ENCODE measurements around the gene EPS8L2.
"Not testable (repeated sequence)": the region's sequence is repeated elsewhere in the genome, so short reads cannot be mapped to it uniquely, and the experiment has no call there.

The EPS8L2 gene

DNA sequence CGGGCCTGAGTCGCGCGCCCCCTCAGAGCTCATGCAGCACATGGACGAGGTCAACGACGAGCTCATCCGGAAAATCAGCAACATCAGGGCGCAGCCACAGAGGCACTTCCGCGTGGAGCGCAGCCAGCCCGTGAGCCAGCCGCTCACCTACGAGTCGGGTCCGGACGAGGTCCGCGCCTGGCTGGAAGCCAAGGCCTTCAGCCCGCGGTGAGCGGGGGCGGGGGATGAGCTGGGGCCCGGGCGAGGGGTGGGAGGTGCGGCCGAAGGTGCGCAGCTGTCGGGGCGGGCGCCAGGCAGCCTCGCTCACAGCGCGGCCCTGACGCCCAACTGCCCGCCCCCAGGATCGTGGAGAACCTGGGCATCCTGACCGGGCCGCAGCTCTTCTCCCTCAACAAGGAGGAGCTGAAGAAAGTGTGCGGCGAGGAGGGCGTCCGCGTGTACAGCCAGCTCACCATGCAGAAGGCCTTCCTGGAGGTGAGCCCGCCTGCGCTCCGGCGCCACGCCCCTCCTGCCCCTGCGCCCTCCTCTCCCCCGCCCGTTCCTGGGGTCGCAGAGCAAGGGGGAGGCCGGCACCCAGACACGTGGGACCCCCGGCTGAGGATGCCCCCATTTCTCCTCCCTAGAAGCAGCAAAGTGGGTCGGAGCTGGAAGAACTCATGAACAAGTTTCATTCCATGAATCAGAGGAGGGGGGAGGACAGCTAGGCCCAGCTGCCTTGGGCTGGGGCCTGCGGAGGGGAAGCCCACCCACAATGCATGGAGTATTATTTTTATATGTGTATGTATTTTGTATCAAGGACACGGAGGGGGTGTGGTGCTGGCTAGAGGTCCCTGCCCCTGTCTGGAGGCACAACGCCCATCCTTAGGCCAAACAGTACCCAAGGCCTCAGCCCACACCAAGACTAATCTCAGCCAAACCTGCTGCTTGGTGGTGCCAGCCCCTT, 20.5 kb downstream of the EPS8L2 start:
- ATAC-seq (replicated peaks; ENCODE audit: extremely low read depth, poor library complexity, severe bottlenecking) (no peak), DNase-seq (ENCODE audit: low spot score in 2 of 2) (no peak)
- Mint-ChIP-seq H3K27me3 (peaks cover 23% of the 10 kb centered on the region), H3K4me3 (peak overlapping the region; percentile 74), H3K4me1 (peaks cover 10% of the 10 kb centered on the region), H3K9me3 (no peaks in the 10 kb centered on the region), H3K36me3 (ENCODE audit: insufficient read depth) (peaks cover 5% of the 10 kb centered on the region), H3K27ac (ENCODE audit: low read depth) (no peak overlapping the region)

DNA sequence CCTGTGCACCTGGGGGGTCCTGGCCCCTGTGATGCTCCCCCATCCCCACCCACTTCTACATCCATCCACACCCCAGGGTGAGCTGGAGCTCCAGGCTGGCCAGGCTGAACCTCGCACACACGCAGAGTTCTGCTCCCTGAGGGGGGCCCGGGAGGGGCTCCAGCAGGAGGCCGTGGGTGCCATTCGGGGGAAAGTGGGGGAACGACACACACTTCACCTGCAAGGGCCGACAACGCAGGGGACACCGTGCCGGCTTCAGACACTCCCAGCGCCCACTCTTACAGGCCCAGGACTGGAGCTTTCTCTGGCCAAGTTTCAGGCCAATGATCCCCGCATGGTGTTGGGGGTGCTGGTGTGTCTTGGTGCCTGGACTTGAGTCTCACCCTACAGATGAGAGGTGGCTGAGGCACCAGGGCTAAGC, 21.3 kb downstream of the EPS8L2 start:
- Mint-ChIP-seq H3K4me1 (peaks cover 6% of the 10 kb centered on the region), H3K4me3 (peak overlapping the region; percentile 74), H3K9me3 (no peaks in the 10 kb centered on the region), H3K36me3 (ENCODE audit: insufficient read depth) (peaks cover 4% of the 10 kb centered on the region), H3K27ac (ENCODE audit: low read depth) (no peak overlapping the region), H3K27me3 (peaks cover 20% of the 10 kb centered on the region)
- ATAC-seq (replicated peaks; ENCODE audit: extremely low read depth, poor library complexity, severe bottlenecking) (no peak), DNase-seq (ENCODE audit: low spot score in 2 of 2) (no peak)

DNA sequence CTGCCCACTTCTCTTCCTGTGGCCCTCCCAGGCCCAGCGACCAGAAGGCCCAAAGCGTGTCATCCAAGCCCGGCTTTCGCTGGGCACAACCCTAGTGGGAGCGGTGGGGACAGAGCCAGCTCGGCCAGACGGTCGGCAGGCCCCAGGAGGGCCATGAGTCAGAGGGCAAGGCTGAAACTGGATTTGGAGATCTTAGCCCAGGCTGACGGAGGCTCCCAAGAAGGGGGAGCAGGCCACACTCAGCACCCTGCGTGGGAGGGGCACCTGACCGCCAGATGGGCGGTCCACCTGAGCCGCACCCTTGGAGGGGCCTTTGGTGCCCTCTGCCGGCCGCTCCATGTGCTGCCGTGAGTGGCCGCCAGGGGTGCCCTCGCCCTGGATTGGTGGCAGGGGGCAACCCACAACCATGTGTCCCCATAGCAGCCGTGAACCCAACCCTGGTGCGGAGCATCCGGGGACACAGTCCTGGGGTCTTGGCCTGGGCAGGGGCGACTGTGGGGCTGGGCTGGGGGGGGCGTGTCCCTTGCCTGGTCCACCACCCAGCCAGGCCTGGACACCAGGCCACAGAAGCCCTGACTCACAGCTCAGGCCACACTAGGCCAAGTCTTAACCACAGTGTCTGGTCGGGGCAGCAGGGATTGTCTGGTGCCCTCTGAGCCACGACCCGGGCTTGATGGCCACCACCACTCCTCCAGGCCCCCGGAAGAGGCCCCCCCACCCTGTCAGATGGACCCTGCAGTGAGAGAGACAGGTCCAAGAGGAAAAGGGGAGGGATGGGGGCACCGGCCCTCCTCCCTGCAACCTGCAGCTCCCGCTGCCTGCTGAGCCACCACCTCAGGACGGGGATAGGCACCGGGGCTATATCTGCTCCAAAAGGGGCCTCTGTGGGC, 22.1 kb downstream of the EPS8L2 start:
- peak; percentile 80 for ATAC-seq (replicated peaks; ENCODE audit: extremely low read depth, poor library complexity, severe bottlenecking)
- H3K4me3 Mint-ChIP-seq: no peak overlapping the region
- peaks cover 16% of the 10 kb centered on the region for H3K27me3 Mint-ChIP-seq
- DNase-seq (ENCODE audit: low spot score in 2 of 2): peak; percentile 65 to 67
- peaks cover 3% of the 10 kb centered on the region for H3K4me1 Mint-ChIP-seq
- no peaks in the 10 kb centered on the region for H3K9me3 Mint-ChIP-seq
- no peak overlapping the region for H3K27ac Mint-ChIP-seq (ENCODE audit: low read depth)
- peaks cover 3% of the 10 kb centered on the region for H3K36me3 Mint-ChIP-seq (ENCODE audit: insufficient read depth)

GRCh38 chr11:728901-729491, 23.0 kb downstream of the EPS8L2 start:
- Mint-ChIP-seq H3K36me3 (ENCODE audit: insufficient read depth) (peaks cover 2% of the 10 kb centered on the region), H3K27me3 (peaks cover 7% of the 10 kb centered on the region), H3K4me3 (no peak overlapping the region), H3K9me3 (no peaks in the 10 kb centered on the region), H3K4me1 (no peaks in the 10 kb centered on the region), H3K27ac (ENCODE audit: low read depth) (no peak overlapping the region)
- ATAC-seq (replicated peaks; ENCODE audit: extremely low read depth, poor library complexity, severe bottlenecking): no peak
- no peak for DNase-seq (ENCODE audit: low spot score in 2 of 2)

- H3K9me3 Mint-ChIP-seq: no peaks in the 10 kb centered on the region
- H3K27me3 Mint-ChIP-seq: peaks cover under 1% of the 10 kb centered on the region
- no peak for ATAC-seq (replicated peaks; ENCODE audit: extremely low read depth, poor library complexity, severe bottlenecking)
- no peak overlapping the region for H3K4me3 Mint-ChIP-seq
- no peak for DNase-seq (ENCODE audit: low spot score in 2 of 2)
- peaks cover under 1% of the 10 kb centered on the region for H3K36me3 Mint-ChIP-seq (ENCODE audit: insufficient read depth)
- no peaks in the 10 kb centered on the region for H3K4me1 Mint-ChIP-seq
- H3K27ac Mint-ChIP-seq (ENCODE audit: low read depth): no peak overlapping the region
These were observed 23.6 kb downstream of the EPS8L2 start for GRCh38 chr11:729492-730074.

DNA sequence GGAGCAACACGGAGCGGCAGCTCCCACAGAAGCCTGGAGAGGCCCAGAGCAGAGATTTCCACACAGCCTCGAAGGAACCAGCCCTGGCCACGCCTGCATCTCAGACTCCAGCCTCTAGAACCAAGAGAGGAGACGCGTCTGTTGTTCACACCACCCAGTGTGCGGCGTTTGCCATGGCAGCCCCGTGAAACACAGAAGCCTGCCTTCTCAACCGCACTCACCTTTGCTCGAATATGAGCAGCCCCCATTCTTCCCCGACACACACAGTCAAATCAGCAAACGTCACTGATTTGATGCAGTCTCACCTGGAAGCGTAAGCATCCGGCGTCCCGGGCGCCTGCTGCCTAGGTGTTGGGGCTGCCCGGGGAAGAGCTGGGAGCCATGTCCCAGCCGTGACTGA, 27.0 kb downstream of the EPS8L2 start:
- no peak for DNase-seq (ENCODE audit: low spot score in 2 of 2)
- H3K36me3 Mint-ChIP-seq (ENCODE audit: insufficient read depth): no peaks in the 10 kb centered on the region
- ATAC-seq (replicated peaks; ENCODE audit: extremely low read depth, poor library complexity, severe bottlenecking): no peak
- H3K27ac Mint-ChIP-seq (ENCODE audit: low read depth): no peak overlapping the region
- H3K9me3 Mint-ChIP-seq: no peaks in the 10 kb centered on the region
- peaks cover 8% of the 10 kb centered on the region for H3K4me1 Mint-ChIP-seq
- H3K4me3 Mint-ChIP-seq: no peak overlapping the region
- H3K27me3 Mint-ChIP-seq: no peaks in the 10 kb centered on the region

DNA sequence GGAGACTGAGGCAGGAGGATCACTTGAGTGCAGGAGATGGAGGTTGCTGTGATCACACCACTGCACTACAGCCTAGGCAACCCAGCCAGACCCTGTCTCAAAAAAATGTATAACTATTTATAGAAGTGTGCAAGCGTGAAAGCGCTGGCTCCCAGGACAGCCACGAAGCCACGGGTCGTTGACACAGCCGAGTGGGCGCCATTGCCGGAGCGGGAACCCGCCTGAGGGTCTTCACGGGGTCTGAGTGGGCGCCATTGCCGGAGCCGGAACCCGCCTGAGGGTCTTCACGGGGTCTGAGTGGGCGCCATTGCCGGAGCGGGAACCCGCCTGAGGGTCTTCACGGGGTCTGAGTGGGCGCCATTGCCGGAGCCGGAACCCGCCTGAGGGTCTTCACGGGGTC, 28.5 kb downstream of the EPS8L2 start:
- not testable (repeated sequence) for H3K4me3 Mint-ChIP-seq; H3K27ac Mint-ChIP-seq (ENCODE audit: low read depth); H3K9me3 Mint-ChIP-seq; DNase-seq (ENCODE audit: low spot score in 2 of 2); ATAC-seq (replicated peaks; ENCODE audit: extremely low read depth, poor library complexity, severe bottlenecking); H3K36me3 Mint-ChIP-seq (ENCODE audit: insufficient read depth); H3K4me1 Mint-ChIP-seq; H3K27me3 Mint-ChIP-seq

GRCh38 chr11:737366-737765, 31.3 kb downstream of the EPS8L2 start:
- Mint-ChIP-seq H3K4me3 (peak overlapping the region; percentile 31), H3K27me3 (no peaks in the 10 kb centered on the region), H3K27ac (ENCODE audit: low read depth) (no peak overlapping the region), H3K36me3 (ENCODE audit: insufficient read depth) (no peaks in the 10 kb centered on the region), H3K9me3 (no peaks in the 10 kb centered on the region), H3K4me1 (peaks cover 8% of the 10 kb centered on the region)
- ATAC-seq (replicated peaks; ENCODE audit: extremely low read depth, poor library complexity, severe bottlenecking): no peak
- DNase-seq (ENCODE audit: low spot score in 2 of 2): no peak

DNA sequence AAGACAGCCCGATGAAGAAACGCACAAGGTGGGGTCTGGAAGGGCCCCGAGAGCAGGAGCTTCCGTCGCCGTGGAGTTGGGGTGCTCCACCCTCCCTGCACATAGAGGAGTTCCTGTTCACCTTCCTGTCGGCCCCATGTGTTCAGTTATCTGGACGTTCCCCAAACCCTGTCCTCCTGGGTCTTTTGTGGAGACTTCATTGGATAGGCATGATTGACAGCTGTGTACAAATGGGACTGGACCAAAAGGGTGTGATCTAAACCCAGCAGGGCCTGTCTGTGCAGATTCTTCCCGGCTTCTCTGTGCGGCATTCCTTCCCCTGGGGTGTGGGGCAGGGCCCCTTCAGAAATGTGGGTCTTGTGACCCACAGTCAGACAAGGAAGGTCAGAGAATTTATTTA, 31.9 kb downstream of the EPS8L2 start:
- H3K4me3 Mint-ChIP-seq: peak overlapping the region; percentile 31
- not testable (repeated sequence) for DNase-seq (ENCODE audit: low spot score in 2 of 2); H3K27ac Mint-ChIP-seq (ENCODE audit: low read depth); H3K27me3 Mint-ChIP-seq; H3K4me1 Mint-ChIP-seq; ATAC-seq (replicated peaks; ENCODE audit: extremely low read depth, poor library complexity, severe bottlenecking); H3K9me3 Mint-ChIP-seq; H3K36me3 Mint-ChIP-seq (ENCODE audit: insufficient read depth)

DNA sequence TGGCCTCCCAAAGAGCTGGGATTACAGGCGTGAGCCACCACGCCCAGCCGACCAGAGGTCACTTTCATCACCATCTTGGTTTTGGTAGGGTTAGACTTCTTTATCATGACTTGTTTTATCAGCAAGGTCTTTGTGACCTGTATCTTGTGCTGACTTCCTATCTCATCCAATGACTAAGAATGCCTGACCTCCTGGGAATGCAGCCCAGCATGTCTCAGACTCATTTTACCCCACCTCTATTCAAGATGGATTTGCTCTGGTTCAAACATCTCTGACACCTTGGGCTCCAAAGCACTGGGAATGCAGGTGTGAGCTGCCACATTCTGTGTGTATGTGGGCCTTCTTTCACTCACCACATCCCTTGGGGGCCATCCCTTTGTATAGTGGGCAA, 36.1 kb downstream of the EPS8L2 start:
- H3K4me3 Mint-ChIP-seq: no peak overlapping the region

GRCh38 chr11:742571-743201, 36.7 kb downstream of the EPS8L2 start:
- H3K36me3 Mint-ChIP-seq (ENCODE audit: insufficient read depth): no peaks in the 10 kb centered on the region
- no peak overlapping the region for H3K27ac Mint-ChIP-seq (ENCODE audit: low read depth)
- H3K4me3 Mint-ChIP-seq: no peak overlapping the region
- H3K9me3 Mint-ChIP-seq: no peaks in the 10 kb centered on the region
- no peaks in the 10 kb centered on the region for H3K27me3 Mint-ChIP-seq
- H3K4me1 Mint-ChIP-seq: peaks cover 8% of the 10 kb centered on the region
- DNase-seq (ENCODE audit: low spot score in 2 of 2): no peak
- no peak for ATAC-seq (replicated peaks; ENCODE audit: extremely low read depth, poor library complexity, severe bottlenecking)

More for the DNA sequence above, 36.1 kb downstream of the EPS8L2 start:
- Mint-ChIP-seq H3K36me3 (ENCODE audit: insufficient read depth) (no peaks in the 10 kb centered on the region), H3K27me3 (no peaks in the 10 kb centered on the region), H3K27ac (ENCODE audit: low read depth) (no peak overlapping the region), H3K9me3 (no peaks in the 10 kb centered on the region), H3K4me1 (peaks cover 12% of the 10 kb centered on the region)
- no peak for ATAC-seq (replicated peaks; ENCODE audit: extremely low read depth, poor library complexity, severe bottlenecking)
- no peak for DNase-seq (ENCODE audit: low spot score in 2 of 2)

- Mint-ChIP-seq H3K9me3 (no peaks in the 10 kb centered on the region), H3K4me1 (peaks cover 4% of the 10 kb centered on the region), H3K4me3 (no peak overlapping the region), H3K27ac (ENCODE audit: low read depth) (no peak overlapping the region), H3K27me3 (no peaks in the 10 kb centered on the region), H3K36me3 (ENCODE audit: insufficient read depth) (no peaks in the 10 kb centered on the region)
- no peak for DNase-seq (ENCODE audit: low spot score in 2 of 2)
- no peak for ATAC-seq (replicated peaks; ENCODE audit: extremely low read depth, poor library complexity, severe bottlenecking)
These were observed 39.4 kb downstream of the EPS8L2 start for GRCh38 chr11:745428-745827.

All from central memory CD8-positive, alpha-beta T cell (primary cell).